Kidney tubule cell (primary cell): ENCODE data around the gene GSE1.
A peak's percentile ranks its signal among the peaks of the same experiment; 100 is the strongest.

Source experiments
- DNase-seq: peaks from one replicate; pipeline ENCODE4 v3.0.0-alpha.2; 2018; ENCODE audit warnings: low spot score

GSE1 gene

DNA sequence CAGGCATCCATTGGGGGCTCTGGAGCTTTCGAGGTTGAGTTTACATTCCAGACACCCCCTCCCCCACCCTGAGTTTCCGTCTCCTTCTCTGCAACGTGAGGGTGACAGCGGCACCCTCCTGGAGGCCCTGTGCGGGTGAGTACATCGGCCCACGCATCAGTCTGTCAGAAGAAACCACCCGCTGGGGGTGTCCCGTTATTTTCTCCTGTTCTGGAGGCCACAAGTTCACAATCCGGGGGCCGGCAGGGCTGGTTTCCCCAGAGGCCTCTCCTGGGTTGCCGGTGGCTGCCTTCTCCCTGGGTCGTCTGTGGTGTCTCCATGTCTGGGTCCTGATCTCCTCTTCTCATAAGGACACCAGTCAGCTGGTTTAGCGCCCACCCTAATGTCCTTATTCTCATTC is 35.7 kb downstream of the GSE1 start:
- no peak for DNase-seq

DNA sequence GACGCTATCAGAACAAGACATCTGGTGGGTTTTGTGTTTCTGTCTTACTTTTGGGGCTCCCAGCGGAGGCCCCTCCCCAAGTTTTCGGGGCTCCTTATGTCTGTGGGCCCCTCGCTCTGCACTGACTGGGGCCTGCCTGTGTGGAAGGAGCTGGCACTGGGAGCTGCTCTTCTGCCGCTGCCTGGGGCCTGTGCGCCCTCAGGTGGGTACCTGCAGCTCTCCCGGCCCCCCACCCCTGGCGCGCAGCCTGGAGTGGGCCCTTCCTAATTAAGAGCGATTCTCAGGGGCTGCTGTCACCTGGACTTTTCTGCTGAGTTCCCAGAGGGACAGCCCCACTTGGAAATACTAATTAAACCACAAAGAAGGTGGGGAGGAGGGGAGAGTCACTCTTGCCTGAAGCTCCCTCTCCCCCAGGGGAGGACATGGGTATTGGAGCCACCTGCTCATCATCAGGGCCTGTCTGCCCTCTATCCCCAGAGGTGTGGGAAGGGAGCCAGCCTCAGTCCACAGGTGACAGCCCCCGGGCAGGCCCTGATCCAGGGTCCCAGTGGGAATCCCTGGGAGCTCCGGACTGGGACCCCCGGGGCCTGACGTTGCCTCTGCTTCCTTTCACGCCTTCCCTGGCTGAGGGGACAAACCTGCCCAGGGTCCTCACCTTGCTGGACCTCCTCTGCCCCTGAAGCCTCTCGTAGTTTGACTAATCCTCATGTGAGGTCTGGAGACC is 36.5 kb downstream of the GSE1 start:
- DNase-seq: no peak

- no peak for DNase-seq
Measured at GRCh38 chr16:85650135-85650843, 37.2 kb downstream of the GSE1 start.

GRCh38 chr16:85650844-85651628 is 37.9 kb downstream of the GSE1 start:
- DNase-seq: peak; percentile 30

DNA sequence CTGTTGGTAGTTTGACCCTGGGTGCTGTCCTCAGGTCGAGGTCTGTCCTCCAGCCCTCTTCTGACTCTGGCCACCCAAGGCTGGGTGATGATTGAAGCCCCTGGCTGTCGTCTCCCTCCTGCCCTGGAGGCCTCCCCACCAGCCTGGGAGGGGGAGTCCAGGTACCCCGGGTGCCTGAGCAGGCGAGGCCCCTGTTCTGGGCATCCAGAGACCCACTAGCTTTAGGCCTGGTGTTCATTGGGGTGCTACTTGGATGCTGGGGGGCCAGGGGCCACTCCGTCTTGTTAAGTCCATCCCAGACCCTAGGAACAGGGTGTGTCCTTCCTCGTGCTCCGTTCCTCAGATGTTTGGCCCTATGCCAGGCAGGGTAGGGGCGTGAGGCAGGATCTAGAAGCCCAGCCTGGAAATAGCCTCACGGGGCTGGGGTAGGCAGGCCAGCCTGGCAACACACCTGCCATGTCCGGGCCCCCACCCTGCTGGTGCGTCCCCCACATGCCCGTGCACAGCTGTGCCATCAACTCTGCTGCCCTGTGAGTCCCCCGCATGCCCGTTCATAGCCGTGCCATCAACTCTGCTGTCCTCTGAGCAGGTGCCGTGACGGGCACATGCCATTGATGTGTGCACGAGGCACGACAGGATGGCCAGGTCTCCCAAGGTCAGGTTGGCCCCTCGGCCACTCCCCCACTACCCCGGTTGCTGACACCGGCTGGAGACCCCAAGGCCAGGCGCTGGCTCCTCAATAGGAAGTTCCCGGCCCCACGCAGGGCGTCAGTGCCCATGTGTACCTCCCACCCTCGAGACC is 38.7 kb downstream of the GSE1 start:
- DNase-seq: no peak

DNA sequence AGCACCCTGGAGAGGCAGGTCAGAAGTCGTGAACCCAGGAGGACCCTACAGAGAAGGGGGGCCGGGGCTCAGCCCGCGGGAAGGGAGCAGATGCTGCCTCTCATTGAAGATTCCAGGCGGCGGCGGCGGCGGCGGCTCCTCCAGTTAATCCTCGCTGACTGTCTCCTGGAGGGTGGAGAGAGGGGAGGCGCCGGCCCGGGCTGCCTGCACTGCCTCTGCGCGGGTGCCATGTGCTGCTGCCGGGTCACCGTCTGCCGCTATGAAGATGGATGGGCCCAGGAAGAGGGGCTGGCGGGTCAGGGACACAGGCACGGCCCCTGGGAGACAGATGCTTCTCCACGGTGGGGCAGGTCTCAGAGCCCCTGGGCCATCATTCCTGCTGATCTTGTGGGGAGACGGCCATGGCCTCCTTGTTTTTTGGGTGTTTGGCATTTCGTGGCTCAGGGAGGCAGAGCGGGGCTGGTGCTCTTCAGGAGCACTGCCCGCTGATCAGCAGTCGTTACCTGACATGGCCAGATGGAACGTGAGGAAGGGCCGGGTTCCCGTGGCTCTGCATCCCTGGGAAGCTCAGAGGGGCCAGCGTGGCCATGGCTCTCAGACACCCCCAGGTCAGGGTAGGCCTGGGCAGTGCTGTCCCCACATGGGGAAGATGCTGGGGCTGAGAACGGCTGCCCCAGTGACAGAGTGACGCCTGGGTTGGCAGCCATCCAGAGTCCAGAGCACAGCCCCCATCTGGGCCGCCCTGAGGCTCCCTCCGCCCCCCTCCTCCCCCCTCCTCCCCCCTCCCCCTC is 39.5 kb downstream of the GSE1 start:
- peak; percentile 61 for DNase-seq

GRCh38 chr16:85653290-85653891 is 40.3 kb downstream of the GSE1 start:
- no peak for DNase-seq

DNA sequence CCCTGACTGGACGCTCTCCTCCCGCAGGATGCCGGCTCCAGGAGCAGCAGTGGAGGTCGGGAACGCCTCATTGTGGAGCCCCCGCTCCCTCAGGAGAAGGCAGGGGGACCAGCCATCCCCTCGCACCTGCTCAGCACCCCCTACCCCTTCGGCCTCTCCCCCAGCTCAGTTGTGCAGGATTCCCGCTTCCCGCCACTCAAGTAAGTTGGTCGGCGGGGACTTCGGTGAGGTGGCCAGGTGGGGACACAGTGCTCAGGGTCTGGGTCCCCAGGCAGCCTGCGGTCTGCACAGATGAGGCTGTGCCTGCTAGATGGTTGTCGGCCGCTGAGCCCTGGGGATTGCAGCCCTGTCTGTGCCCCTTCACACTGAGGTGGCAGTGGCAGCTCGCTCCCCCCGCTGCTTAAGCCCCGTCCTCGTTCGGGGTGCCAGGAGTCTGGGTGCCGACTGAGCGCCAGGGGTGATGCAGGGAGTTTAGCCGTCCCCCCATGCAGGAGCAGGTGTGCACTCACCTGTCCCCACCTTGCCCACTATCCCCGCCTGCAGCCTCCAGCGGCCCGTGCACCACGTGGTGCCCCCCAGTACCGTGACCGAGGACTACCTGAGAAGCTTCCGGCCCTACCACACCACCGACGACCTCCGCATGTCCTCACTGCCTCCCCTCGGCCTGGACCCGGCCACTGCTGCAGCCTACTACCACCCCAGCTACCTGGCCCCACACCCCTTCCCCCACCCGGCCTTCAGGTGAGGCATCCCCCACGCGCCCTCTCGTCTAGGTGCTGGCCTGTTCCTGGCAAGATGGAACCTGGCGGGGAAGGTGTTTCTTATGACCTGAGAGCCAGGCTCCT is 41.4 kb downstream of the GSE1 start:
- DNase-seq: no peak

- DNase-seq: no peak
Measured at GRCh38 chr16:85655216-85656129, 42.4 kb downstream of the GSE1 start.

GRCh38 chr16:85656351-85657266 is 43.5 kb downstream of the GSE1 start:
- DNase-seq: no peak

- DNase-seq: no peak
Measured at GRCh38 chr16:85657267-85657650, 44.1 kb downstream of the GSE1 start.

DNA sequence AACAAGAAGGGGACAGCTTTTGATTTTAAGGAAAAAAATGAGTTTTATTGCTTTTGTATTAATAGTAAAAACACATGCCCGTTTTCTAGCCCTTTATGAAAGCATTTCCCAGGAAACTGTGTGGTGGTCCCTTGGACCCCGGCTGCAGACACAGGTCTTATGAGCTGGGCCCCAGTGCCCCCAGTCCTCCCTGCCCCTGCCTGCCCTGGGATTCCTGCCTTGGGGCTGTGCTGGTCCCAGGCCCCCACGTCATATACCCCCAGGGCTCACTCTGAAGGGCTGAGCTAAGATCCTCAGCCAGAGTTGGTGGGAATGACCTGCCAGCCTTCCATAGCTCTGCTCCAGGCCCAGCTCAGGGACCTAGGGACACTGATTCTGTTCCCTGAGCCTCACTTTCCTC is 44.9 kb downstream of the GSE1 start:
- no peak for DNase-seq

DNA sequence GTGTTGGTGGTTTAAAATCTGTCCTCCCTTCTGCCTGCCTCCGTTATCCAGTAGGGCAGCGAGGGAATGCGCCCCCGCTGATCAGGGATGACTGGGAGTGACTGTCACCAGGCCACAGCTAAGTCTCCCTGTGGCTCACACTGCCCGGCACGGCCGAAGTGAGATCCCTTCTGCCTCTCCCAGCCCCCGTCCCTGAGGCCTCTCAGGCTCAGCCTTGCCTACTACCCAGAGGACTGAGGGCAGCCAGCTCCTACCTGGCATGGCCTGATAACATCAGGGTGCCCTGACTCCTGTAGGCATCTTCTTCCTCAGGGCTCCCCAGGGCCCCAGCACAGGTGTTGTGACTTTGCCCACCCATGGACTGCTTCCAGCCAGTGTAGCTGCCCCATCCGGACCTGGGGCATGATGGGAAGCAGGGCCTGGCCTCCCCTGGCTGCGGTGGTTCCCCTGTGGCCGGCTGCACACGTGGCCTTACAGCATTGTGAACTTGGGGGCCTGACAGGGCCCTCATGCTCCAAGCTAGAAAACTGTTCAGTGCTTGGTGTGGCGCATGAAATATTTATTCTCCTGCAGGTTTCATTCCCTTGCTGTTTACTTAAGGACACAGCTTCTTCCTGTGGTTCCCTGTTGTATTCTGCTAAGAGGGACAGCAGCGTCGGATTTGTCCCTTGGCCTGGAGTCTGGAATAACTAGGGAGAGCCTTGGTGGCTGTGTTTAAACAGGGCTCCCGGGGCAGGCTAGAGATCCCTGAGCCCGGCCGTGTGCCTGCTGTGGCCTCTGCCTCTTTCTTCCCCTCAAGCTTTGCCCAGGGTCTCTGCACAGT is 45.6 kb downstream of the GSE1 start:
- no peak for DNase-seq

GRCh38 chr16:85659336-85659735 is 46.2 kb downstream of the GSE1 start:
- no peak for DNase-seq

DNA sequence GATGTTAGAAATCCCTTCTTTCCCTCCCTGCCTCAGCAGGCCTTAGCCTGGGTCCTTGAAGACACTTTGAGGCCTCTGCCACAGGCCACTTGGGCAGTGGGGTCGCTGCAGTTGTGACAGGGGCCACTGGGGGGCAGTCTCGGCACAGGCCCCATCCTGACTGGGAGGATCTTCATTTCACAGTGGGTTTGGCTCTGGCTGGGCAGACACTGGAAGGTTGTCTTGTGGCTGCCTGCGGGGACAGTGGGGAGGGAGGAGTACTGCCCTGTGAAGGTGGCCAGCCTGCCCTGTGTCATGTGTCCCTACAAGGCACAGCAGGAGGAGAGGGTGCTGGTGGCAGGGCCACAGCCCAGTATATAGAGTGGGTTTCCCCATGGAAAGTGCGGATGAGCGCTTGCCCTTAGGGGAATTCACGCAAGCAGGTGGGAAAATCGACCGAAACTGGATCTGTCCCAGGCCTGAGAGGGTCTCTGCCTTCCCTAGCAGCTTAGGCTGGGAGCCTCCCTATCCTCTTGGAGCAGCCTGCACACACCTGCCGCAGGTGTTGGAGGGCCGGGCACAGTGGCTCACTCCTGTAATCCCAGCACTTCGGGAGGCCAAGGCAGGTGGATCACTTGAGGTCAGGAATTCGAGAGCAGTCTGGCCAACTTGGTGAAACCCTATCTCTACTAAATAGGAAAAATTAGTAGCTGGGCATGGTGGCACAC is 46.8 kb downstream of the GSE1 start:
- peak; percentile 53 for DNase-seq
